ENCODE data around the gene TMTC3. TPM values are rescaled to one million over a fixed set of nuclear protein-coding genes. Genes with fewer than 3 reads are reported as not detected.

TMTC3 gene
- total RNA-seq, 1 experiment from 2014 or later: 30.8 TPM

DNA sequence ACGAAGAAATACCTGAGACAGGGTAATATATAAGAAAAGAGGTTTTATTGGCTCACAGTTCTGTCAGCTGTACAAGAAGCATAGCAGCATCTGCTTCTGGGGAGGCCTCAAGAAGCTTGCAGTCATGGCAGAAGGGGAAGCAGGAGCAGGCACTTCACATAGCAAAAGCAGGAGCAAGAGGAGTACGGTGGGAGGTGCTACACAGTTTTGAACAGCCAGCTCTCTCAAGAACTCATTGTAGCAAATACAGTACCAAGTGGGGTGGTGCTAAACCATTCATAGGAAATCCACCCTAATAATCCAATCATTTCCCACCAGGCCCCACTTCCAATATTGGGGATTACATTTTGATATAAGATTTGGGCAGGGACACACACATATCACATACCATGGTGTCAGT is 8.0 kb downstream of the TMTC3 start:
- Mint-ChIP-seq H3K9me3 (ENCODE audit: low read depth, unreplicated experiment) (no peaks in the 10 kb centered on the region), H3K4me3 (ENCODE audit: low read depth, unreplicated experiment) (no peak overlapping the region), H3K36me3 (ENCODE audit: insufficient read depth, unreplicated experiment) (no peaks in the 10 kb centered on the region), H3K27ac (ENCODE audit: unreplicated experiment) (no peak overlapping the region), H3K27me3 (ENCODE audit: unreplicated experiment) (no peaks in the 10 kb centered on the region), H3K4me1 (ENCODE audit: low read depth, unreplicated experiment) (peaks cover 15% of the 10 kb centered on the region)
- TF ChIP-seq, protein P1, sequence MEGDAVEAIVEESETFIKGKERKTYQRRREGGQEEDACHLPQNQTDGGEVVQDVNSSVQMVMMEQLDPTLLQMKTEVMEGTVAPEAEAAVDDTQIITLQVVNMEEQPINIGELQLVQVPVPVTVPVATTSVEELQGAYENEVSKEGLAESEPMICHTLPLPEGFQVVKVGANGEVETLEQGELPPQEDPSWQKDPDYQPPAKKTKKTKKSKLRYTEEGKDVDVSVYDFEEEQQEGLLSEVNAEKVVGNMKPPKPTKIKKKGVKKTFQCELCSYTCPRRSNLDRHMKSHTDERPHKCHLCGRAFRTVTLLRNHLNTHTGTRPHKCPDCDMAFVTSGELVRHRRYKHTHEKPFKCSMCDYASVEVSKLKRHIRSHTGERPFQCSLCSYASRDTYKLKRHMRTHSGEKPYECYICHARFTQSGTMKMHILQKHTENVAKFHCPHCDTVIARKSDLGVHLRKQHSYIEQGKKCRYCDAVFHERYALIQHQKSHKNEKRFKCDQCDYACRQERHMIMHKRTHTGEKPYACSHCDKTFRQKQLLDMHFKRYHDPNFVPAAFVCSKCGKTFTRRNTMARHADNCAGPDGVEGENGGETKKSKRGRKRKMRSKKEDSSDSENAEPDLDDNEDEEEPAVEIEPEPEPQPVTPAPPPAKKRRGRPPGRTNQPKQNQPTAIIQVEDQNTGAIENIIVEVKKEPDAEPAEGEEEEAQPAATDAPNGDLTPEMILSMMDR (IDR thresholded peaks at IDR 0.05; ENCODE audit: unreplicated experiment): no peak
- intact Hi-C loops (cut with micrococcal nuclease; ENCODE audit: unreplicated experiment): loop anchor here (5.0 kb wide), 3 partner anchors 242 to 482 kb away; no protein-coding TSS in a partner anchor
- no TSS peak for BruUV-seq (replicated peaks)
- CTCF ChIA-PET: no interaction called here
- DNase-seq: no peak

DNA sequence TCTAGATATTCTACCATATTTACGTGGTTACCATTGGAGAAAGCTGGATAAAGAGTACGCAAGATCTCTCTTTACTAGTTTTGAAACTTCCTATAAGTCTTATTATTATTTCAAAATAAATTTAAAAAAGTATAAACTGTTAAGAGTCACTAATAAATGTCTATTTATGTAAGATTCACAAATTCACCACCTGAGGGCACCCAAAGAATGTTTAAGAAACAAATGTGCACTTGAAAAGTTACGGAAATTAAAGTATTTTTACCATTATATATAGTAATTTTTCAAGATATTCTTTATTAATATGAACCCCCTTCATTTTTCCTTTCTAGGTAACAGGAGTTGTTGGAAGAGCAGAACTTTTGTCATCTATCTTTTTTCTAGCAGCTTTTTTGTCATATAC is 11.9 kb downstream of the TMTC3 start:
- CTCF ChIA-PET: no interaction called here
- peak; percentile 16 for DNase-seq
- H3K9me3 Mint-ChIP-seq (ENCODE audit: low read depth, unreplicated experiment): no peaks in the 10 kb centered on the region
- no peak overlapping the region for H3K4me3 Mint-ChIP-seq (ENCODE audit: low read depth, unreplicated experiment)
- BruUV-seq (replicated peaks): no TSS peak
- TF ChIP-seq, protein P1 (IDR thresholded peaks at IDR 0.05; ENCODE audit: unreplicated experiment): peak; percentile 54
- H3K27ac Mint-ChIP-seq (ENCODE audit: unreplicated experiment): no peak overlapping the region
- no peaks in the 10 kb centered on the region for H3K4me1 Mint-ChIP-seq (ENCODE audit: low read depth, unreplicated experiment)
- intact Hi-C loops (cut with micrococcal nuclease; ENCODE audit: unreplicated experiment): loop anchor here (1.0 to 5.0 kb wide), 4 partner anchors 238 to 839 kb away; no protein-coding TSS in a partner anchor
- no peaks in the 10 kb centered on the region for H3K36me3 Mint-ChIP-seq (ENCODE audit: insufficient read depth, unreplicated experiment)
- H3K27me3 Mint-ChIP-seq (ENCODE audit: unreplicated experiment): no peaks in the 10 kb centered on the region

DNA sequence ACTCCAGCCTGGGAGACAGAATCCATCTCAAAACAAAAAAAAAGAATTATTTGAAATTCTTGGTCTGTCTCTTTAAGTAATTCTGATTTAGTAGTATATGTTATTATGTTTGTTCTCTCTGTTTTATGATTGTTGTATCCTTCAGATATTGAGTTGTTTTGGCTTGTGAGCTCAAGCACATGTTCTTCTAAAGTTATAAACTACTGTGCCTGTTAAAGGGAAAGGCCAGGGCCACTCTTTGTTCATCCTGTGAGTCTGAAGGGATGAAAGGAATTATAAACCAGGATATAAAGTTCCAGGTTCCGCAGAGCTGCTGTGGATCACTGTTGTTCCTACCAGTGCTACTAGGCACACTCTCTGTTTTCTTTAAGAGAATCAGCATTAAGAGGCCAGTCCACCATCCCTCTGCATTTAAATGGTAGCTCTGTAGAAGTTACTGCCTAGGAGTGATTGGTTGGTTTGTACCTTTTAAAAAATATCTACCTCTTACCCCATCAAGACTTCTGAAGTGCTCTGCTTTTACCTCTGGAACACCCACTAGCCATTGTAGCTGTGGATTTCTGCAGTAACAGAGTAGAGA is 14.1 kb downstream of the TMTC3 start:
- Mint-ChIP-seq H3K9me3 (ENCODE audit: low read depth, unreplicated experiment) (no peaks in the 10 kb centered on the region), H3K27me3 (ENCODE audit: unreplicated experiment) (no peaks in the 10 kb centered on the region), H3K36me3 (ENCODE audit: insufficient read depth, unreplicated experiment) (no peaks in the 10 kb centered on the region), H3K4me1 (ENCODE audit: low read depth, unreplicated experiment) (no peaks in the 10 kb centered on the region), H3K4me3 (ENCODE audit: low read depth, unreplicated experiment) (no peak overlapping the region), H3K27ac (ENCODE audit: unreplicated experiment) (no peak overlapping the region)
- CTCF ChIA-PET: no interaction called here
- no peak for DNase-seq
- TF ChIP-seq, protein P1 (IDR thresholded peaks at IDR 0.05; ENCODE audit: unreplicated experiment): no peak
- no TSS peak for BruUV-seq (replicated peaks)
- intact Hi-C loops (cut with micrococcal nuclease; ENCODE audit: unreplicated experiment): no loop called here

DNA sequence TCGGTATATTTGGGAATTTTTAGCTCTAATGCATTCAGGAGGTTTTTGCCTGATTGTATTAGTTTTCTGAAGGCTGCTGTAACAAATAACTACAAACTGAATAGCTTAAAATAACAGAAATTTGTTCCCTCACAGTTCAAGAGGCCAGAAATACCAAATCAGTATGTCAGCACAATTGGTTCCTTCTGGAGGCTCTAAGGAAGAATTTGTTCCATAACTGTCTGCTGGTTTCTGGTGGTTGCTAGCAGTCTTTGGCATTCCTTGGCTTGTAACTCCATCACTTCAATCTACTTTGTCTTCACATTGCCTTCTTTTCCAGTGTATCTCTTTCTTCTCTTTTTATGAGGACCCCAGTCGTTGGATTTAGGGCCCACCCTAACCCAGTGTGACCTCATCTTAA is 21.3 kb downstream of the TMTC3 start:
- no peak for DNase-seq
- Mint-ChIP-seq H3K4me1 (ENCODE audit: low read depth, unreplicated experiment) (no peaks in the 10 kb centered on the region), H3K27ac (ENCODE audit: unreplicated experiment) (no peak overlapping the region), H3K4me3 (ENCODE audit: low read depth, unreplicated experiment) (no peak overlapping the region), H3K36me3 (ENCODE audit: insufficient read depth, unreplicated experiment) (no peaks in the 10 kb centered on the region), H3K27me3 (ENCODE audit: unreplicated experiment) (no peaks in the 10 kb centered on the region), H3K9me3 (ENCODE audit: low read depth, unreplicated experiment) (no peaks in the 10 kb centered on the region)
- TF ChIP-seq, protein P1 (IDR thresholded peaks at IDR 0.05; ENCODE audit: unreplicated experiment): no peak
- intact Hi-C loops (cut with micrococcal nuclease; ENCODE audit: unreplicated experiment): no loop called here
- BruUV-seq (replicated peaks): no TSS peak
- CTCF ChIA-PET: no interaction called here

All from Calu3 (cell line).